Erythroblast (primary cell): ENCODE results near the gene TFB1M.
"Not testable (repeated sequence)": the region's sequence is repeated elsewhere in the genome, so short reads cannot be mapped to it uniquely, and the experiment has no call there.

Experiments used
- GATA1 ChIP-seq: IDR thresholded peaks from 2 replicates; pipeline ENCODE4 v1.6.1; 2011; ENCODE audit warnings: low read depth, mild to moderate bottlenecking, control low read depth, low read length, moderate library complexity
- POLR2A ChIP-seq: IDR thresholded peaks from 2 replicates; pipeline ENCODE4 v1.6.1; 2011; ENCODE audit warnings: mild to moderate bottlenecking, low read length

- TF ChIP-seq POLR2A, GATA1: not testable (repeated sequence)
These were observed 49.7 kb upstream of the TFB1M start for GRCh38 chr6:155364021-155364420.
